CD4-positive, alpha-beta T cell (primary cell): ENCODE measurements around the gene FAN1. TPM values are rescaled to one million over a fixed set of nuclear protein-coding genes. Genes with fewer than 3 reads are reported as not detected.

Experiments
- ATAC-seq: fragments of 200-7000 bp; cut with Tn5 transposase; one replicate; pipeline ENCODE4 v1.10.0; 2022; ENCODE audit warnings: mild to moderate bottlenecking; ENCODE audit not compliant: poor library complexity
- CTCF ChIA-PET: fragments of 350-600 bp; sonication (Branson Sonifier 250); formaldehyde crosslinking; loops from one replicate; lab custom pipeline; 2021; ENCODE audit warnings: antibody characterized with exemption, inconsistent platforms; lab: Charles Lee
- POLR2A ChIA-PET: fragments of 350-600 bp; sonication (Branson Sonifier 250); formaldehyde crosslinking; loops from one replicate; lab custom pipeline; 2021; ENCODE audit warnings: antibody characterized with exemption, inconsistent platforms; lab: Charles Lee
- DNase-seq, 14 experiments: peaks; one replicate each; pipeline ENCODE4 v3.0.0-alpha.2; 2013 to 2020; ENCODE audit warnings: mixed read lengths in 2 of 14
- H3K27ac ChIP-seq, 2 donors: one replicate each; pipeline versions ENCODE4 v1.5.1 to v1.7.0; 2013; ENCODE audit warnings: low read length in 2 of 2, low read depth in 1 of 2, mild to moderate bottlenecking in 1 of 2
- H3K27me3 ChIP-seq, 2 experiments: 1 replicate in 1 of 2; 2 replicates in 1 of 2; pipeline versions ENCODE4 v1.6.1 to v1.7.0; 2013; ENCODE audit warnings: low read length in 2 of 2, control low read depth in 1 of 2, mild to moderate bottlenecking in 1 of 2, moderate library complexity in 1 of 2; ENCODE audit not compliant: insufficient read depth in 2 of 2, control insufficient read depth in 1 of 2
- H3K36me3 ChIP-seq: one replicate; pipeline ENCODE4 v1.6.1; 2013; ENCODE audit warnings: low read length, control low read depth; ENCODE audit not compliant: insufficient read depth
- H3K4me1 ChIP-seq: one replicate; pipeline ENCODE4 v1.6.1; 2013; ENCODE audit warnings: low read length, control low read depth; ENCODE audit not compliant: insufficient read depth
- H3K4me3 ChIP-seq: one replicate; pipeline ENCODE4 v1.5.1; 2013; ENCODE audit warnings: mild to moderate bottlenecking, low read length, moderate library complexity
- H3K9me3 ChIP-seq, 2 experiments: 1 replicate in 1 of 2; 2 replicates in 1 of 2; pipeline versions ENCODE4 v1.6.1 to v1.7.0; 2013; ENCODE audit warnings: low read length in 2 of 2, mild to moderate bottlenecking in 2 of 2, control low read depth in 1 of 2, moderate library complexity in 1 of 2; ENCODE audit not compliant: control insufficient read depth in 1 of 2, insufficient read depth in 1 of 2
- H3K27ac Mint-ChIP-seq: one replicate; pipeline ENCODE4 v1.8.0; 2020; ENCODE audit warnings: mixed read lengths
- H3K27me3 Mint-ChIP-seq: one replicate; pipeline ENCODE4 v1.8.0; 2021; ENCODE audit warnings: mixed read lengths
- H3K36me3 Mint-ChIP-seq: one replicate; pipeline ENCODE4 v1.8.0; 2021; ENCODE audit warnings: low read depth, mixed read lengths
- H3K4me1 Mint-ChIP-seq: one replicate; pipeline ENCODE4 v1.8.0; 2021; ENCODE audit warnings: low read depth, mixed read lengths
- H3K4me3 Mint-ChIP-seq: one replicate; pipeline ENCODE4 v1.8.0; 2020; ENCODE audit warnings: mild to moderate bottlenecking, mixed read lengths
- H3K9me3 Mint-ChIP-seq: one replicate; pipeline ENCODE4 v1.8.0; 2020; ENCODE audit warnings: mixed read lengths
- CTCF ChIP-seq: fragments of 200-600 bp; IDR thresholded peaks from one replicate; pipeline ENCODE4 v1.8.0; 2022; ENCODE audit warnings: antibody characterized with exemption, mild to moderate bottlenecking
- intact Hi-C, 2 experiments: fragments of 100-400 bp; cut with DNase I in 1 of 2; cut with micrococcal nuclease in 1 of 2; formaldehyde crosslinking; loops; one replicate each; pipeline versions ENCODE4 v1.15.1 to v1.9.0; 2023 to 2025; cut with DNase I, micrococcal nuclease
- total RNA-seq, 174 experiments: library from RNA in 2 of 174; stranded (reverse) in 2 of 174; gene quantifications; one replicate each; pipeline ENCODE4 v1.2.3 and lab custom pipeline; 2021 to 2026

FAN1 gene
- total RNA-seq, 2 experiments from 2014 or later: 15.3 to 15.9 TPM

GRCh38 chr15:30990036-30990435 lies 86.3 kb downstream of the FAN1 start:
- ChIA-PET POLR2A (interaction anchor here (3.0 kb wide), 1 partner anchor 25 kb away, joined by 24 read pairs; no protein-coding TSS in a partner anchor), CTCF (no interaction called here)
- no peaks in the 10 kb centered on the region for H3K27me3 ChIP-seq
- no peaks in the 10 kb centered on the region for H3K9me3 ChIP-seq
- H3K4me1 ChIP-seq: peaks cover 28% of the 10 kb centered on the region
- no peak for TF ChIP-seq CTCF
- ATAC-seq: no peak
- Mint-ChIP-seq H3K4me3 (peak overlapping the region; percentile 97), H3K9me3 (no peaks in the 10 kb centered on the region), H3K4me1 (peaks cover 46% of the 10 kb centered on the region), H3K27me3 (no peaks in the 10 kb centered on the region), H3K27ac (peak overlapping the region; percentile 94), H3K36me3 (peaks cover 39% of the 10 kb centered on the region)
- no peak overlapping the region for H3K27ac ChIP-seq
- peaks cover 13% of the 10 kb centered on the region for H3K36me3 ChIP-seq
- H3K4me3 ChIP-seq: peak overlapping the region; percentile 97
- peak in 1 of 14 experiments; percentile 20 for DNase-seq
- intact Hi-C loops: loop anchor here in 1 of 2 experiments (5.0 to 10.0 kb wide), 3 partner anchors 88 to 885 kb away; partner anchors contain the start of genes FAN1 and OTUD7A

- CTCF ChIA-PET: no interaction called here
- H3K4me3 Mint-ChIP-seq: peak overlapping the region; percentile 97
These were observed 86.9 kb downstream of the FAN1 start for GRCh38 chr15:30990446-30991254.

More at GRCh38 chr15:30990446-30991254, 86.9 kb downstream of the FAN1 start:
- peaks cover 33% of the 10 kb centered on the region for H3K36me3 Mint-ChIP-seq
- peaks cover 24% of the 10 kb centered on the region for H3K4me1 ChIP-seq
- peaks cover 7% of the 10 kb centered on the region for H3K36me3 ChIP-seq
- peaks cover 39% of the 10 kb centered on the region for H3K4me1 Mint-ChIP-seq
- DNase-seq: peak in 2 of 14 experiments; percentile 12 to 13
- no peaks in the 10 kb centered on the region for H3K27me3 Mint-ChIP-seq
- peak overlapping the region; percentile 97 for H3K4me3 ChIP-seq
- intact Hi-C loops: loop anchor here in 1 of 2 experiments (5.0 to 10.0 kb wide), 3 partner anchors 88 to 884 kb away; partner anchors contain the start of genes FAN1 and OTUD7A
- no peaks in the 10 kb centered on the region for H3K9me3 ChIP-seq
- POLR2A ChIA-PET: interaction anchor here (0.6 to 3.0 kb wide), 11 partner anchors 10 to 444 kb away, joined by 3 to 24 read pairs (median 3); partner anchors contain the start of gene KLF13
- H3K9me3 Mint-ChIP-seq: no peaks in the 10 kb centered on the region
- H3K27ac Mint-ChIP-seq: peak overlapping the region; percentile 94
- TF ChIP-seq CTCF: no peak
- ATAC-seq: no peak
- peak overlapping the region; percentile 63 for H3K27ac ChIP-seq
- no peaks in the 10 kb centered on the region for H3K27me3 ChIP-seq
